Anterior cingulate cortex (tissue), 58 donors: ENCODE results near the gene CTNNAL1.

Source experiments
- DNase-seq, 58 donors: peaks; one replicate each; lab custom pipeline; 2025; lab: John Stamatoyannopoulos, UW

Gene CTNNAL1

GRCh38 chr9:109028457-109028856 is 15.2 kb upstream of the CTNNAL1 start:
- DNase-seq, result no peak

GRCh38 chr9:109027176-109027575 is 13.9 kb upstream of the CTNNAL1 start:
- no peak for DNase-seq

- DNase-seq, result no peak
Measured at GRCh38 chr9:109026306-109026705, 13.0 kb upstream of the CTNNAL1 start.

GRCh38 chr9:109022873-109023272 is 9.6 kb upstream of the CTNNAL1 start:
- DNase-seq, result no peak

- DNase-seq, result no peak
Measured at GRCh38 chr9:109020581-109021511, 7.5 kb upstream of the CTNNAL1 start.

- DNase-seq, result no peak
Measured at GRCh38 chr9:109020113-109020512, 6.8 kb upstream of the CTNNAL1 start.

- DNase-seq, result no peak
Measured at GRCh38 chr9:109019420-109019819, 6.1 kb upstream of the CTNNAL1 start.

- no peak for DNase-seq
Measured at GRCh38 chr9:109017493-109017892, 4.2 kb upstream of the CTNNAL1 start.

- DNase-seq, result no peak
Measured at GRCh38 chr9:109017061-109017460, 3.8 kb upstream of the CTNNAL1 start.

GRCh38 chr9:109016132-109016531 is 2.8 kb upstream of the CTNNAL1 start:
- no peak for DNase-seq

- DNase-seq, result no peak
Measured at GRCh38 chr9:109014608-109015280, 1.4 kb upstream of the CTNNAL1 start.

GRCh38 chr9:109013679-109014607 is 644 bp upstream of the CTNNAL1 start:
- peak in 4 of 58 donors; percentile 2 to 83 (median 31) for DNase-seq

- peak in 48 of 58 donors; percentile 5 to 70 (median 32) for DNase-seq
Measured at GRCh38 chr9:109012009-109012875, 1.1 kb downstream of the CTNNAL1 start.

GRCh38 chr9:109011231-109011671 is 2.0 kb downstream of the CTNNAL1 start:
- DNase-seq, result no peak

- DNase-seq, result no peak
Measured at GRCh38 chr9:109010746-109011145, 2.6 kb downstream of the CTNNAL1 start.

GRCh38 chr9:109005678-109006077 is 7.6 kb downstream of the CTNNAL1 start:
- no peak for DNase-seq

- DNase-seq, result no peak
Measured at GRCh38 chr9:109003116-109003515, 10.2 kb downstream of the CTNNAL1 start.

- no peak for DNase-seq
Measured at GRCh38 chr9:109002141-109002540, 11.2 kb downstream of the CTNNAL1 start.

GRCh38 chr9:109001275-109001676 is 12.0 kb downstream of the CTNNAL1 start:
- no peak for DNase-seq

- DNase-seq, result no peak
Measured at GRCh38 chr9:108997112-108997511, 16.2 kb downstream of the CTNNAL1 start.
